SK-N-SH (cell line): Measurements from ENCODE around the gene CNTN2. TPM values are rescaled to one million over a fixed set of nuclear protein-coding genes. Genes with fewer than 3 reads are reported as not detected.

Experiments
- CTCF ChIA-PET: fragments of 300-600, 350-600 bp; formaldehyde crosslinking; extraction: SDS; loops from one replicate; lab custom pipeline; 2021; lab: Yijun Ruan, JAX
- POLR2A ChIA-PET: fragments of 350-600 bp; sonication (Branson Sonifier 250); formaldehyde crosslinking; extraction: SDS; loops from one replicate; lab custom pipeline; 2020; ENCODE audit warnings: antibody characterized with exemption, inconsistent platforms; lab: Yijun Ruan, JAX
- DNase-seq: peaks from one replicate; pipeline ENCODE4 v3.0.0; 2012
- H2AFZ ChIP-seq: fragments of 200-600 bp; sonication (generic); 2 replicates; pipeline ENCODE4 v1.8.1; 2016; ENCODE audit warnings: antibody characterized with exemption, mild to moderate bottlenecking, low read depth
- H3F3A ChIP-seq: fragments of 200-600 bp; sonication (generic); replicated peaks from 2 replicates; pipeline ENCODE3; 2016; ENCODE audit warnings: antibody characterized with exemption, mild to moderate bottlenecking; ENCODE audit not compliant: insufficient read depth
- H3K27ac ChIP-seq, 2 experiments: fragments of 200-500 bp in 1 of 2; fragments of 200-600 bp in 1 of 2; sonication (Bioruptor generic) in 1 of 2; sonication (generic), shearing (Covaris generic) in 1 of 2; 2 replicates each; pipeline versions ENCODE4 v1.5.1 to v1.6.1; 2014 to 2016; ENCODE audit warnings: low read depth in 2 of 2, inconsistent platforms in 1 of 2, low read length in 1 of 2, mild to moderate bottlenecking in 1 of 2, mixed read lengths in 1 of 2
- H3K27me3 ChIP-seq: fragments of 200-600 bp; sonication (generic), shearing (Covaris generic); 2 replicates; pipeline ENCODE4 v1.6.1; 2016; ENCODE audit warnings: mixed run types; ENCODE audit not compliant: insufficient read depth
- H3K36me3 ChIP-seq, 2 experiments: fragments of 200-500 bp in 1 of 2; fragments of 200-600 bp in 1 of 2; sonication (Bioruptor generic) in 1 of 2; sonication (generic) in 1 of 2; replicated peaks in 1 of 2; 2 replicates each; pipeline versions ENCODE3 to v1.5.1; 2014 to 2016; ENCODE audit warnings: low read length in 1 of 2, mild to moderate bottlenecking in 1 of 2; ENCODE audit not compliant: insufficient read depth in 2 of 2, control insufficient read depth in 1 of 2
- H3K4me1 ChIP-seq, 2 experiments: fragments of 200-500 bp in 1 of 2; fragments of 200-600 bp in 1 of 2; sonication (Bioruptor generic) in 1 of 2; sonication (generic), shearing (Covaris generic) in 1 of 2; 2 replicates each; pipeline versions ENCODE4 v1.5.1 to v1.6.1; 2014 to 2016; ENCODE audit warnings: low read depth in 1 of 2, low read length in 1 of 2, mixed run types in 1 of 2; ENCODE audit not compliant: insufficient read depth in 2 of 2, control insufficient read depth in 1 of 2
- H3K4me2 ChIP-seq: fragments of 200-600 bp; sonication (generic), shearing (Covaris generic); 2 replicates; pipeline ENCODE4 v1.6.1; 2017; ENCODE audit warnings: mixed run types
- H3K4me3 ChIP-seq, 2 experiments: fragments of 200-500 bp in 1 of 2; fragments of 200-600 bp in 1 of 2; sonication (Bioruptor generic) in 1 of 2; sonication (generic), shearing (Covaris generic) in 1 of 2; 2 replicates each; pipeline versions ENCODE4 v1.5.1 to v1.8.1; 2014 to 2016; ENCODE audit warnings: low read depth in 2 of 2, inconsistent platforms in 1 of 2, low read length in 1 of 2, mild to moderate bottlenecking in 1 of 2, mixed read lengths in 1 of 2, moderate library complexity in 1 of 2
- H3K79me2 ChIP-seq: fragments of 200-600 bp; sonication (generic); 2 replicates; pipeline ENCODE4 v1.8.1; 2017; ENCODE audit warnings: mild to moderate bottlenecking; ENCODE audit not compliant: insufficient read depth
- H3K9ac ChIP-seq: fragments of 200-600 bp; sonication (generic); 2 replicates; pipeline ENCODE4 v1.6.1; 2017; ENCODE audit warnings: mixed run types
- H3K9me2 ChIP-seq: fragments of 200-600 bp; sonication (generic); 2 replicates; pipeline ENCODE4 v1.6.1; 2017; ENCODE audit warnings: mixed run types
- H3K9me3 ChIP-seq: fragments of 200-600 bp; sonication (generic); 2 replicates; pipeline ENCODE4 v1.6.1; 2017; ENCODE audit warnings: mixed run types, mild to moderate bottlenecking, moderate library complexity
- H4K20me1 ChIP-seq: fragments of 200-600 bp; sonication (generic); 2 replicates; pipeline ENCODE4 v1.6.1; 2017; ENCODE audit warnings: mild to moderate bottlenecking, mixed run types; ENCODE audit not compliant: insufficient read depth
- EP300 ChIP-seq, 2 experiments: IDR thresholded peaks; 2 replicates each; pipeline versions ENCODE4 v1.4.0 to v1.6.1; 2012; ENCODE audit warnings: borderline replicate concordance in 1 of 2, low read depth in 1 of 2, low read length in 1 of 2
- EZH2phosphoT487 ChIP-seq: fragments of 200-600 bp; sonication (generic); IDR thresholded peaks from 2 replicates; pipeline ENCODE4 v1.6.1; 2017; ENCODE audit warnings: low read depth, mixed run types, mild to moderate bottlenecking, antibody characterized with exemption, moderate library complexity, borderline replicate concordance
- FOXJ3 ChIP-seq: sonication (generic); formaldehyde crosslinking; IDR thresholded peaks from 2 replicates; pipeline ENCODE4 v1.5.1; 2020; ENCODE audit warnings: mild to moderate bottlenecking, missing genetic modification reagents
- GATA2 ChIP-seq: sonication (generic); formaldehyde crosslinking; IDR thresholded peaks from 2 replicates; pipeline ENCODE4 v1.5.0; 2020; ENCODE audit warnings: mild to moderate bottlenecking, missing genetic modification reagents
- MAX ChIP-seq: IDR thresholded peaks from 2 replicates; pipeline ENCODE4 v1.4.0; 2012; ENCODE audit warnings: low read depth
- RCOR1 ChIP-seq: fragments of 150-350 bp; IDR thresholded peaks from 2 replicates; pipeline ENCODE4 v1.6.1; 2017; ENCODE audit warnings: antibody characterized with exemption, low read length
- SIN3A ChIP-seq: IDR thresholded peaks from 2 replicates; pipeline ENCODE4 v1.6.1; 2012; ENCODE audit warnings: low read depth, mild to moderate bottlenecking, low read length, moderate library complexity, borderline replicate concordance
- WGBS: methylation state at CpG from one replicate; pipeline ENCODE4 v1.1.6; 2017; ENCODE audit warnings: low lambda C conversion rate; 5-methylcytosine and 5-hydroxymethylcytosine counted together
- polyA plus RNA-seq, 3 experiments: library from polyadenylated mRNA; depleted of rRNA; stranded (reverse); fragments of >200 nt; gene quantifications; 2 replicates each; pipeline ENCODE4 v1.2.3, GENCODE V29; 2012
- TF ChIP-seq, protein P1 (sequence below): IDR thresholded peaks from 2 replicates; pipeline ENCODE4; 2012
- TF ChIP-seq, protein P2 (sequence below): IDR thresholded peaks from 2 replicates; pipeline ENCODE4 v1.4.0; 2012; ENCODE audit warnings: low read depth, borderline replicate concordance

The CNTN2 gene, protein sequence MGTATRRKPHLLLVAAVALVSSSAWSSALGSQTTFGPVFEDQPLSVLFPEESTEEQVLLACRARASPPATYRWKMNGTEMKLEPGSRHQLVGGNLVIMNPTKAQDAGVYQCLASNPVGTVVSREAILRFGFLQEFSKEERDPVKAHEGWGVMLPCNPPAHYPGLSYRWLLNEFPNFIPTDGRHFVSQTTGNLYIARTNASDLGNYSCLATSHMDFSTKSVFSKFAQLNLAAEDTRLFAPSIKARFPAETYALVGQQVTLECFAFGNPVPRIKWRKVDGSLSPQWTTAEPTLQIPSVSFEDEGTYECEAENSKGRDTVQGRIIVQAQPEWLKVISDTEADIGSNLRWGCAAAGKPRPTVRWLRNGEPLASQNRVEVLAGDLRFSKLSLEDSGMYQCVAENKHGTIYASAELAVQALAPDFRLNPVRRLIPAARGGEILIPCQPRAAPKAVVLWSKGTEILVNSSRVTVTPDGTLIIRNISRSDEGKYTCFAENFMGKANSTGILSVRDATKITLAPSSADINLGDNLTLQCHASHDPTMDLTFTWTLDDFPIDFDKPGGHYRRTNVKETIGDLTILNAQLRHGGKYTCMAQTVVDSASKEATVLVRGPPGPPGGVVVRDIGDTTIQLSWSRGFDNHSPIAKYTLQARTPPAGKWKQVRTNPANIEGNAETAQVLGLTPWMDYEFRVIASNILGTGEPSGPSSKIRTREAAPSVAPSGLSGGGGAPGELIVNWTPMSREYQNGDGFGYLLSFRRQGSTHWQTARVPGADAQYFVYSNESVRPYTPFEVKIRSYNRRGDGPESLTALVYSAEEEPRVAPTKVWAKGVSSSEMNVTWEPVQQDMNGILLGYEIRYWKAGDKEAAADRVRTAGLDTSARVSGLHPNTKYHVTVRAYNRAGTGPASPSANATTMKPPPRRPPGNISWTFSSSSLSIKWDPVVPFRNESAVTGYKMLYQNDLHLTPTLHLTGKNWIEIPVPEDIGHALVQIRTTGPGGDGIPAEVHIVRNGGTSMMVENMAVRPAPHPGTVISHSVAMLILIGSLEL
- 0.02 and 0.03 TPM in 2 replicates for polyA plus RNA-seq (2012; rRNA removed)
- 0.01 and 0.03 TPM in 2 replicates for polyA plus RNA-seq (2012; cell fraction: cytosol; rRNA removed)
- 0.06 and 0.19 TPM in 2 replicates for polyA plus RNA-seq (2012; cell fraction: nucleus; rRNA removed)

DNA sequence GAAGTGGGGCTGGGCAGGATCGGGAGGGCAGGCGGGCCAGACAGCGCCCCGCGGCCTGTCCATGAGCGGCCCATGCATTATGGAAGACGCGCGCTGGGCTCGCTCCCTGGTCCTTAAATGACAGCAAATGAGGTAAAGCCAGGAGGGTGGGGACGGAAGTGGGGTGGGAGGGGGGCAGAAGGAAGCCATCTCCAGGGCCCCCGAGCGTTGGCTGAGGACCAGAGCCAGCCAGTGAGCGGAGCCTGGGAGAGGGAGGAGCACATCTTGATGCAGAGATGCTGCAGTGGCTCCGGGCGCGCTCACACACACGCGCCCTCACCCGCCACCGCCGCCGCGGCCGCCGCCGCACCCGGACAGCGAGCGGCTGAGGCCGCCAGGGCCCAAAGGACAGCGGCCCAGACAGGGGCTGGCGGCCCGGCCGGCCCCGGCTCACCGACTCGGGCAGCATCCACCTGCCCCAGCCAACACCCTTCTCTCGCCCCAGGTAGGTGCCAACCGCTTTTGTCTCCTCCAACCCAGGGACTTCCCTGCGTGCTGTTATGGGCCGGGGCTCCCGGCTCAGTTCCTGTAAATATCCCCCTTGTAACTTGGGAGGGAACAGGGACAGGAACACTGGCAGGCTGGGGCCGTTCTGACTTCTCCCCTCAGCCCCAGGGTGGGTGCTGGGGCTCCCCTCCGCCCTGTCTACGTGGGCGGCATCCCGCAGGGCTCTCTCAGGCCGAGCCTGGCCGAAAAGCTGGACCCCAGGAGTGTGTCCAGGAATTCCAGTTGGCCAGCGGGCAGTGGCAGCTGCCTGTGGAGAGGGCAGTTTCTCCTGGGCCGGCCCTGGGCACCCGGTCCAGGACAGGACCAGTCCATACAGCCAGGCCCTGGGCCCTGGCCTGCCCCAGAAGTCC, at the start of gene CNTN2:
TSS of gene CNTN2 (plus strand) at position 302 of the 896 bp plus-strand sequence. CDS start 9,974 bp downstream, outside the sequence.
- WGBS, result 28% methylated on average over 18 of the region's 53 CpGs
- Histone ChIP-seq H2AFZ (no peak within 1 kb of the TSS), H3K9me2 (no peaks in the 10 kb centered on the region), H3F3A (no peaks in the 10 kb centered on the region), H3K4me1 (peaks cover 0 to 7% of the 10 kb centered on the region in 2 experiments; a peak in 1 of 4 replicates), H3K36me3 (no peaks in the 10 kb centered on the region), H3K4me2 (0 out of 2 replicates have a peak within 1 kb of the TSS, but pooled peaks have one; percentile 29), H3K27ac (no peak within 1 kb of the TSS), H3K27me3 (peaks cover 60% of the 10 kb centered on the region), H3K9me3 (no peaks in the 10 kb centered on the region), H3K4me3 (no peak within 1 kb of the TSS; a peak in 1 of 4 replicates), H3K79me2 (no peaks in the 10 kb centered on the region), H4K20me1 (no peaks in the 10 kb centered on the region), H3K9ac (no peak within 1 kb of the TSS)
- TF ChIP-seq FOXJ3 (CRISPR knock-in tag), result no peak
- TF ChIP-seq, protein P1, sequence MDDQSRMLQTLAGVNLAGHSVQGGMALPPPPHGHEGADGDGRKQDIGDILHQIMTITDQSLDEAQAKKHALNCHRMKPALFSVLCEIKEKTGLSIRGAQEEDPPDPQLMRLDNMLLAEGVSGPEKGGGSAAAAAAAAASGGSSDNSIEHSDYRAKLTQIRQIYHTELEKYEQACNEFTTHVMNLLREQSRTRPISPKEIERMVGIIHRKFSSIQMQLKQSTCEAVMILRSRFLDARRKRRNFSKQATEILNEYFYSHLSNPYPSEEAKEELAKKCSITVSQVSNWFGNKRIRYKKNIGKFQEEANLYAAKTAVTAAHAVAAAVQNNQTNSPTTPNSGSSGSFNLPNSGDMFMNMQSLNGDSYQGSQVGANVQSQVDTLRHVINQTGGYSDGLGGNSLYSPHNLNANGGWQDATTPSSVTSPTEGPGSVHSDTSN, result no peak
- TF ChIP-seq GATA2, result no peak
- TF ChIP-seq EZH2phosphoT487, result no peak
- no peak for TF ChIP-seq RCOR1
- TF ChIP-seq MAX, result no peak
- CTCF ChIA-PET, result interaction anchor here (1.0 to 10.4 kb wide), 10 partner anchors 9 to 236 kb away, joined by 3 to 92 read pairs (median 4); no protein-coding TSS in a partner anchor
- peak; percentile 93 for DNase-seq
- POLR2A ChIA-PET, result no interaction called here

- no peaks in the 10 kb centered on the region; a peak in 1 of 4 replicates for H3K4me1 ChIP-seq
- H3K9ac ChIP-seq, result no peak overlapping the region
- no peaks in the 10 kb centered on the region for H4K20me1 ChIP-seq
- no peak for DNase-seq
- POLR2A ChIA-PET, result no interaction called here
- H3K4me3 ChIP-seq, result no peak overlapping the region
- H2AFZ ChIP-seq, result no peak overlapping the region
- CTCF ChIA-PET, result interaction anchor here (0.7 to 26.4 kb wide), 8 partner anchors 10 to 263 kb away, joined by 3 to 756 read pairs (median 4); partner anchors contain the start of gene RBBP5
- H3K27ac ChIP-seq, result no peak overlapping the region
- H3F3A ChIP-seq, result no peaks in the 10 kb centered on the region
- no peaks in the 10 kb centered on the region for H3K36me3 ChIP-seq
- 83% methylated on average over 9 of the region's 10 CpGs for WGBS
- TF ChIP-seq, protein P2, sequence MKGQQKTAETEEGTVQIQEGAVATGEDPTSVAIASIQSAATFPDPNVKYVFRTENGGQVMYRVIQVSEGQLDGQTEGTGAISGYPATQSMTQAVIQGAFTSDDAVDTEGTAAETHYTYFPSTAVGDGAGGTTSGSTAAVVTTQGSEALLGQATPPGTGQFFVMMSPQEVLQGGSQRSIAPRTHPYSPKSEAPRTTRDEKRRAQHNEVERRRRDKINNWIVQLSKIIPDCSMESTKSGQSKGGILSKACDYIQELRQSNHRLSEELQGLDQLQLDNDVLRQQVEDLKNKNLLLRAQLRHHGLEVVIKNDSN, result no peak
- TF ChIP-seq EP300 (IDR thresholded peaks at IDR 0.05; ENCODE audit: borderline replicate concordance in 1 of 2, low read depth in 1 of 2, low read length in 1 of 2) (no peak), SIN3A (no peak)
- H3K9me2 ChIP-seq, result no peaks in the 10 kb centered on the region
- no peak overlapping the region; the same call in 1 of the 2 replicates for H3K4me2 ChIP-seq
- H3K27me3 ChIP-seq, result no peaks in the 10 kb centered on the region
- H3K79me2 ChIP-seq, result no peaks in the 10 kb centered on the region
- H3K9me3 ChIP-seq, result no peaks in the 10 kb centered on the region
Observed at GRCh38 chr1:204994086-204994862, 48.7 kb upstream of the CNTN2 start.
